ENCODE data around the gene TTC16. TPM values are rescaled to one million over a fixed set of nuclear protein-coding genes. Genes with fewer than 3 reads are reported as not detected.

Gene TTC16
- total RNA-seq, 6 experiments from 2014 or later, result 0.05 to 0.12 TPM; not detected in 4

GRCh38 chr9:127765418-127765817 is 49.5 kb downstream of the TTC16 start:
- Histone ChIP-seq H3K4me1 (no peaks in the 10 kb centered on the region), H3K9me3 (no peaks in the 10 kb centered on the region), H3K27me3 (no peaks in the 10 kb centered on the region), H3K4me3 (no peak overlapping the region), H3K36me3 (no peaks in the 10 kb centered on the region), H3K27ac (no peak overlapping the region)
- no peak for TF ChIP-seq POLR2A (IDR thresholded peaks at IDR 0.05)
- TF ChIP-seq CTCF (IDR thresholded peaks at IDR 0.05), result no peak
- DNase-seq (no peak), ATAC-seq (no peak)
- WGBS (ENCODE audit: insufficient coverage, low coverage, low lambda C conversion rate, missing lambda C conversion rate), result 74% methylated on average over 1 of the region's 1 CpG
- intact Hi-C loops (cut with DNase I), result no loop called here

- Histone ChIP-seq H3K36me3 (no peaks in the 10 kb centered on the region), H3K4me1 (peaks cover 0 to 6% (median 3%) of the 10 kb centered on the region in 4 donors), H3K9me3 (no peaks in the 10 kb centered on the region), H3K4me3 (no peak overlapping the region), H3K27me3 (no peaks in the 10 kb centered on the region), H3K27ac (peak overlapping the region in 1 of 3 donors; percentile 74)
- intact Hi-C loops (cut with DNase I), result no loop called here
- no peak for ATAC-seq
- DNase-seq, result no peak
- WGBS (ENCODE audit: insufficient coverage, low coverage, low lambda C conversion rate, missing lambda C conversion rate), result 44% methylated on average over 2 of the region's 3 CpGs
- no peak for TF ChIP-seq CTCF (IDR thresholded peaks at IDR 0.05)
- no peak for TF ChIP-seq POLR2A (IDR thresholded peaks at IDR 0.05)
Measured at GRCh38 chr9:127767410-127767809, 51.5 kb downstream of the TTC16 start.

GRCh38 chr9:127767909-127768331 is 52.0 kb downstream of the TTC16 start:
- H3K36me3 ChIP-seq, result no peaks in the 10 kb centered on the region
- no peaks in the 10 kb centered on the region for H3K27me3 ChIP-seq
- no peaks in the 10 kb centered on the region for H3K9me3 ChIP-seq
- 51% methylated on average over 5 of the region's 13 CpGs for WGBS (ENCODE audit: insufficient coverage, low coverage, low lambda C conversion rate, missing lambda C conversion rate)
- TF ChIP-seq CTCF (IDR thresholded peaks at IDR 0.05), result no peak
- TF ChIP-seq POLR2A (IDR thresholded peaks at IDR 0.05), result no peak
- H3K4me3 ChIP-seq, result no peak overlapping the region
- intact Hi-C loops (cut with DNase I), result no loop called here
- no peak for ATAC-seq
- no peak for DNase-seq
- peak overlapping the region; percentile 1 to 74 (median 40) for H3K27ac ChIP-seq
- H3K4me1 ChIP-seq, result peaks cover 0 to 6% (median 3%) of the 10 kb centered on the region in 4 donors

- H3K9me3 ChIP-seq, result no peaks in the 10 kb centered on the region
- DNase-seq (no peak), ATAC-seq (no peak)
- intact Hi-C loops (cut with DNase I), result no loop called here
- WGBS (ENCODE audit: insufficient coverage, low coverage, low lambda C conversion rate, missing lambda C conversion rate), result 56% methylated on average over 5 of the region's 8 CpGs
- peak overlapping the region in 2 of 3 donors; percentile 40 to 74 for H3K27ac ChIP-seq
- no peak overlapping the region for H3K4me3 ChIP-seq
- H3K27me3 ChIP-seq, result no peaks in the 10 kb centered on the region
- peaks cover 0 to 6% (median 3%) of the 10 kb centered on the region in 4 donors for H3K4me1 ChIP-seq
- H3K36me3 ChIP-seq, result no peaks in the 10 kb centered on the region
- TF ChIP-seq CTCF (IDR thresholded peaks at IDR 0.05) (no peak), POLR2A (IDR thresholded peaks at IDR 0.05) (no peak)
Measured at GRCh38 chr9:127768698-127769097, 52.8 kb downstream of the TTC16 start.

GRCh38 chr9:127769101-127769500 is 53.2 kb downstream of the TTC16 start:
- intact Hi-C loops (cut with DNase I), result no loop called here
- TF ChIP-seq CTCF (IDR thresholded peaks at IDR 0.05) (no peak), POLR2A (IDR thresholded peaks at IDR 0.05) (no peak)
- Histone ChIP-seq H3K4me3 (no peak overlapping the region), H3K36me3 (no peaks in the 10 kb centered on the region), H3K27ac (peak overlapping the region in 1 of 3 donors; percentile 74), H3K27me3 (no peaks in the 10 kb centered on the region), H3K9me3 (no peaks in the 10 kb centered on the region), H3K4me1 (peaks cover 0 to 6% (median 3%) of the 10 kb centered on the region in 4 donors)
- DNase-seq (no peak), ATAC-seq (no peak)
- 73% methylated on average over 4 of the region's 5 CpGs for WGBS (ENCODE audit: insufficient coverage, low coverage, low lambda C conversion rate, missing lambda C conversion rate)
